ENCODE measurements around the gene STK11. TPM values are rescaled to one million over a fixed set of nuclear protein-coding genes. Genes with fewer than 3 reads are reported as not detected.
A peak's percentile ranks its signal among the peaks of the same experiment; 100 is the strongest.
"Not testable (repeated sequence)": the region's sequence is repeated elsewhere in the genome, so short reads cannot be mapped to it uniquely, and the experiment has no call there.

STK11 gene
- polyA plus RNA-seq, 6 donors from 2014 or later = 11.5 to 28.1 (median 15.7) TPM

DNA sequence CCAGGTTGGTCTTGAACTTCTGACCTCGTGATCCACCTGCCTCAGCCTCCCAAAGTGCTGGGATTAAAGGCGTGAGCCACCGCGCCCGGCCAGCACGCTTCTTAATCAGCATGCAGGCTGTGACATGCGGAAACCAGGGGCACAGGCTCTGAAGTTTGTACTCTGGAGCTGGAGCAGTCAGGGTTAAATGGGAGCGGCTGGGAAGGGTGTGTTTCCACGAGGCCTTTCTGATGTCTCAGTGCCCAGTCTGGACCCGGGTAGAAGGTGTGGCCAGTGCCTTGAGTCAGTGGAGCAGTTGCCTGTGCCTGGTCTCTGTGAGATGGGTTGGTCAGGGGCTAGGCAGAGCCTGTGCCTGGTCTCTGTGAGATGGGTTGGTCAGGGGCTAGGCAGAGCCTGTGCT lies 3.3 kb downstream of the STK11 start:
- not testable (repeated sequence) for H3K36me3 Mint-ChIP-seq; H3K9me3 Mint-ChIP-seq; H3K27ac Mint-ChIP-seq; H3K27me3 Mint-ChIP-seq; ATAC-seq (ENCODE audit: low read depth in 2 of 2); DNase-seq
- H3K4me3 Mint-ChIP-seq = peak overlapping the region; percentile 6 to 99 (median 50)
- peaks cover 28 to 55% (median 45%) of the 10 kb centered on the region in 3 donors for H3K4me1 Mint-ChIP-seq

DNA sequence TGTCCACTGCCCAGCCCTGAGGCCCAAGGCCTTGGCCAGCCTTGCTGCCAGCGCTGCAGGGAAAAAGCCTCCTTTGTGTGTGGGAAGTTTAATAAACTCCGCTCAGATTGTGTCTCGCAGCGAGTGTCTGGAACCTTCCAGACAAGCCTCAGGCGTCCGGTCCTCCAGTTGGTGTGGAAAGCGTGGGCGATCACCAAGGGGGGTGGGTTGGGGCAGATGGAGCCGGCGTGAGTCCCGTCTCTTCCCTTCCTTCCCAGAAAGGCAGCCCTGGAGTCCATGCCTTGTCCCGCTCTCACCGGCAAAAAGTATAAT lies 4.6 kb downstream of the STK11 start:
- H3K27me3 Mint-ChIP-seq = no peaks in the 10 kb centered on the region
- DNase-seq (no peak), ATAC-seq (ENCODE audit: low read depth in 2 of 2) (no peak)
- peak overlapping the region in 3 of 8 donors; percentile 15 to 37 (median 22) for H3K4me3 Mint-ChIP-seq
- no peaks in the 10 kb centered on the region for H3K36me3 Mint-ChIP-seq
- H3K4me1 Mint-ChIP-seq = peaks cover 32 to 56% (median 53%) of the 10 kb centered on the region in 3 donors
- no peak overlapping the region for H3K27ac Mint-ChIP-seq
- no peaks in the 10 kb centered on the region for H3K9me3 Mint-ChIP-seq

DNA sequence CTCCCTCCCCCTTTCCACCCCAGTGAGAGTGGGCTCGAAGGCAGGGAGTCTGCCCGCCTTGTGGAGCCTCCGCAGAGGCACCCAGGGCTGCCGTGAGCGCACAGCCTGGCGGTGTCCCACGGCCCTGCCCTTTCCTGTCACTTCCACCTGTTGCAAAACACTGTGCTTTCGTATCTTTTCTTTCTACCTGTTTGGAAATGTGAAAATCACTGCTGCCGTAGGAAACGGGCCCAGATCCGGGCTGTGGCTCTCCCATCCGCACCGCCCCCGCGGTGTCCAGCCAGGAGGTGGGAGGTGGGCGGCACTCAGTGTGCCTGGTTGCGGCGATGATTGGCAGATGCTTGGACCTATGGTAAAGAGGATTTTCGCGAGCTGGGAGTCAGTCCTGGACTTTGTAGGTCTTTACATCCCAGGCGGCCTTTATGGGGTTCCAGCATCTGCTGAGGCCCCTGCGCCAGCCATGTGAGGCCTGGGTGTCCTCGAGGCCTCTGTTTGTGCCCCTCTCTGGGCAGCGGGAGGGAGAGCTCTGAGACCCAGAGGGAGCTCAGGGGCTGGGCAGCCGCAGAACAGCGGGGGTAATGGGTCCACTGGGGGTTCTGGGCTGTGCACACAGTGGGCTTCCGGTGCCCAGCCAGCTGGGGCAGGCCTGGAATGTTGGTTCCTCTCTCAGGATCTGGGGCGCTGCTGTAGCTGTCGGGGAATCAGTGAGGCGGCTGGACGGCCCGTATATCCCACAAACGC lies 6.1 kb downstream of the STK11 start:
- H3K27ac Mint-ChIP-seq = peak overlapping the region in 2 of 6 donors; percentile 15 to 53

DNA sequence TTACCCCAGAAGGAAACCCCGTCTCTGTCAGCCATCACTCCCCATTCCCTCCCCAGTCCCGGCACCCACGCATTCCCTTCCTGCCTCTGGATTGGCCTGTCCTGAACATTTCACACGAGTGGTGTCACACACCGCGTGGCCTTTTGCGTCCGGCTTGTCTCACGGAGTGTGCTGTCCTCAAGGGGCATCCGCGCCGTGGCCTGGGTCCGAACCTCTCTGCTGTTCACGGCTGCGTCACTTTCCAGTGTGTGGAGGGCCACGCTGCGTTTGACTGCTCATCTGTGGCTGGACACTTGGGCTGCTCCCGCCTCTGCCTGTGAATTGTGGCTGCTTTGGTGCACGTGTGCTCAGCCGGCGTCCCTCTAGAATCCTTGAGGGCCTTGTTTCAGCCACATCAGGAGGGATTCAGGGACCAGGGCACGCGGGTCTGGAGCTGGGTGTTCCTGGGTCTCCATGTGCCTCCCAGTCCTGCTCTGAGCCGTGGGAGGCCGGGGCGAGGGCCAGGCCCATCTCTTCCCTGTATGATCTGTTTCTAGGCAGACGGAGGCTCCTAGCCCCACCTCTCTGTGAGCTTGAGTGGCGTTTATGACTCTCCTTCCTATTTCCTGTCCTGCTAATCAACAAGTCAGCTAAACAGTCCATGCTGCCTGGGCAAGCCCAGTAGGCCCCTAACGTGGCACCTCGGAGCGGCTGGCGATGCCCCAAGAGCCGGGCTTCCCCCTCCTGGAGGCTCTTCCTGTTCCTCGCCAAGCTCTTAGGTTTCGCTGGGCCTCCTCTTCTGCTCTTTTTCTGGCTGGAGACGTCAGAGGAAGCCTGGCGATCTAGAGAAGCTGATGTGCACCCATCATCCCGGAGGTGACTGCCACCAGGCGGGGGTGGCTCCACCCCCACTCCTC lies 8.1 kb downstream of the STK11 start:
- ATAC-seq (ENCODE audit: low read depth in 2 of 2) = peak; percentile 94 to 95
- DNase-seq = peak; percentile 55
- Mint-ChIP-seq H3K9me3 (no peaks in the 10 kb centered on the region), H3K36me3 (no peaks in the 10 kb centered on the region), H3K27me3 (no peaks in the 10 kb centered on the region), H3K27ac (peak overlapping the region; percentile 90 to 98 (median 95)), H3K4me3 (peak overlapping the region; percentile 66 to 90 (median 77)), H3K4me1 (peaks cover 17 to 51% (median 39%) of the 10 kb centered on the region in 3 donors)

More for the DNA sequence above, 6.1 kb downstream of the STK11 start:
- peaks cover 27 to 61% (median 49%) of the 10 kb centered on the region in 3 donors for H3K4me1 Mint-ChIP-seq
- H3K36me3 Mint-ChIP-seq = no peaks in the 10 kb centered on the region
- peak overlapping the region in 2 of 8 donors; percentile 61 to 77 for H3K4me3 Mint-ChIP-seq
- DNase-seq (no peak), ATAC-seq (ENCODE audit: low read depth in 2 of 2) (no peak)
- H3K9me3 Mint-ChIP-seq = no peaks in the 10 kb centered on the region
- H3K27me3 Mint-ChIP-seq = no peaks in the 10 kb centered on the region

DNA sequence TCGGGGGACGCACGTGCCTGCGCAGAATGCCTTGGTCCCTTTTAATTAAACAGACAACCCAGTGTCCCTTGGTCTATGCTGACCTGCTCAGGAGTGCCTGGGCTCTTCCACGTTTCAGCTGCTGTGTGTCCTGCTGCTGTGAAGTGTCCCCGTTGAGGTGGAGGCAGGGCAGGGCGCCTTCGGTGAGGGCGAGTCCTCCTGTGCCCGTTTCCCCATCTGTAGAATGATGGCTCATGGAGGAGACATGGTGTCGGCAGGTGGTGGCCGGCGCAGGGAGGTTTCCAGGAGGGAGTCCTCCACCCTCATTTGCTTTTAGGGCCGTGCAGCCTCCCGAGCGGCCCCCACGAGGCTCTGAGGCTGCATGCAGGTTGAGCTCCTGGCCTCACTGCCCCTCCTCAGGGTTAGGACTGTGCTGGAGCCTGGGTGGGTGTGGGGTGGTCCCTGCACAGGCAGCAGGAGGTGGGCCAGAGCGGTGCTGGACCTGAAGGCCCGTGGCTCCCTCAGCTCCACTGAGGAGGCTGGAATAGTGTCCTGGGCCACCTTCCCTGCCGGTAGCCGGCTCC lies 8.8 kb downstream of the STK11 start:
- no peaks in the 10 kb centered on the region for H3K9me3 Mint-ChIP-seq
- H3K36me3 Mint-ChIP-seq = no peaks in the 10 kb centered on the region
- DNase-seq = no peak
- no peaks in the 10 kb centered on the region for H3K27me3 Mint-ChIP-seq
- H3K27ac Mint-ChIP-seq = peak overlapping the region in 4 of 6 donors; percentile 90 to 98 (median 95)
- peaks cover 17 to 48% (median 38%) of the 10 kb centered on the region in 3 donors for H3K4me1 Mint-ChIP-seq
- H3K4me3 Mint-ChIP-seq = peak overlapping the region in 6 of 8 donors; percentile 66 to 90 (median 77)
- no peak for ATAC-seq (ENCODE audit: low read depth in 2 of 2)

DNA sequence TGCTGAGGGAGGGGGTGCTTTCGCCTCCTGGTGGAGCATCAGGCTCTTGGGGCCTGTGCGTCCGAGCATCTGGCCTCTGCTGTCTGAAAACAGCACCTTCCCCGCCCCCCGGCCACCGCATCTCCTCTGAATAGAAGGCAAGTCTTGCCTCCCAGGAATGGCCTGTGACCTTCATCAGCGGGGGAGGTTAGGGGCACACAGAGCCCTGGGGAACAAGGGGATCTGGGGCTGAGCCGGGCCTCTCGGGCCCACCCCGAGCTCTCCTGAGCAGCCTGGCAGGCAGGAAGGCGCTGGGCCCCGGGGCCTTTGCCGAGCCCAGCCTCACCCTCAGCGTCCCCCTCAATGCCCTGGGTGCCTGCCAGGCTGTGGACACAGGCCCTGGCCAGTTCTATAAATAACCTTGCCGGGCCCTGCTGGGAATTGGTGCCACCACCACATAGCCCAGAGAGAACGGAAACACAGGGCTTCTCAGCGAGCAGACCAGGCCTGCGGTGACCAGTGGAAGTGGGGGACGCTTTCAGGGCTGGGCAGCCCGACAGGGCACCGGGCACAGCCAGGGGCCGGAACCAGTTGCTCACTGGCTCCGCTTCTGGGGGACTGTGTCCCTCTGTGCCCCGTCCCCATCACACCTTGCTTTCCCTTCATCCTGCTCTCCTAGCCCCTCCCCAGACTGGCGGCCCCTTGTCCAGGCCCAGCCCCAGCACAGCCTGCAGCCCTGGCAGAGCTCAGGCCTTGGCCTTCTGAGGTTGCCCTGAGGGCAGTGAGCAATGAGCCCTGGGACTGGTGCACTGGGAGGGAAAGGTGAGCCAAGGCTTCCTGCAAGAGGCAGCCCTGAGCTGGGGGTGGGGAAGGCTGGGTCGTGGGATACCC lies 9.5 kb downstream of the STK11 start:
- Mint-ChIP-seq H3K9me3 (no peaks in the 10 kb centered on the region), H3K27me3 (no peaks in the 10 kb centered on the region), H3K4me1 (peaks cover 17 to 43% (median 31%) of the 10 kb centered on the region in 3 donors), H3K27ac (peak overlapping the region in 3 of 6 donors; percentile 11 to 78 (median 23)), H3K36me3 (no peaks in the 10 kb centered on the region), H3K4me3 (no peak overlapping the region)
- DNase-seq (no peak), ATAC-seq (ENCODE audit: low read depth in 2 of 2) (no peak)

DNA sequence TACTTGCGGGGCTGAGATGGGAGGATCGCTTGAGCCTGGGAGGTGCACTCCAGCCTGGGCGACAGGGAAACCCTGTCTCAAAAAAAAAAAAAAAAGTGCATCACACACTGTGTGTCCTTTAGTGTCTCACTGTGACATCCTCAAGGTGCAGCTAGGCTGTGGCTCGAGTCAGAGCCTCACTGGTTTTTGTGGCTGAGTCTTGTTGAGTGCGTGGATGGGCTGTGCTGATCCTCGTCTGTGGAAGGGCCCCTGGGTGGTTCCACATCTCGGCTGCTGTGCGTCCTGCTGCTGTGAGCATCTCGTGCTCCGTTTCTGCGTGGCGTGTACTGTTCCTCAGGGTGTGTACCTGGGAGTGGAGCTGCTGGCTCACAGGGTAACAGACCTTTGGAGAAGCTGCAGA lies 11.2 kb downstream of the STK11 start:
- ATAC-seq (ENCODE audit: low read depth in 2 of 2) (no peak), DNase-seq (no peak)
- Mint-ChIP-seq H3K4me3 (no peak overlapping the region), H3K36me3 (no peaks in the 10 kb centered on the region), H3K9me3 (no peaks in the 10 kb centered on the region), H3K27ac (peak overlapping the region in 1 of 6 donors; percentile 49), H3K27me3 (no peaks in the 10 kb centered on the region), H3K4me1 (peaks cover 14 to 31% (median 20%) of the 10 kb centered on the region in 3 donors)

DNA sequence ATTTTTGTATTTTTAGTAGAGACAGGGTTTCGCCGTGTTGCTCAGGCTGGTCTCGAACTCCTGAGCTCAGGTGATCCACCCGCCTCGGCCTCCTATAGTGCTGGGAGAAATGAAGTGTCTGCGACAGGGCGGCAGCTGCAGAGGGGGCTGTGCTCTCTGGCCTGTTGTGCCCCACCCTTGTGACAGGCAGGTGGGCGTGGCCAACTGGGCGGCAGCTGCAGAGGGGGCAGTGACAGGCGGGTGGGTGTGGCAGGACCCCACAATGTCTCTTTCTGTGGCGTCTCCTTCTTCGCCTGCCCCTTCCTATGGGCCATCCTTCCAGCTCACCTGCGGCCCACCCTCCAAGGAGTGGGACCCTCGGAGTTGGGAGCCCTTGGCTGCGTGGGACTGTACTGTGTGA lies 11.8 kb downstream of the STK11 start:
- H3K27ac Mint-ChIP-seq = peak overlapping the region in 1 of 6 donors; percentile 49
- H3K9me3 Mint-ChIP-seq = no peaks in the 10 kb centered on the region
- H3K4me3 Mint-ChIP-seq = no peak overlapping the region
- peaks cover 12 to 27% (median 19%) of the 10 kb centered on the region in 3 donors for H3K4me1 Mint-ChIP-seq
- no peaks in the 10 kb centered on the region for H3K27me3 Mint-ChIP-seq
- DNase-seq = no peak
- no peaks in the 10 kb centered on the region for H3K36me3 Mint-ChIP-seq
- no peak for ATAC-seq (ENCODE audit: low read depth in 2 of 2)

DNA sequence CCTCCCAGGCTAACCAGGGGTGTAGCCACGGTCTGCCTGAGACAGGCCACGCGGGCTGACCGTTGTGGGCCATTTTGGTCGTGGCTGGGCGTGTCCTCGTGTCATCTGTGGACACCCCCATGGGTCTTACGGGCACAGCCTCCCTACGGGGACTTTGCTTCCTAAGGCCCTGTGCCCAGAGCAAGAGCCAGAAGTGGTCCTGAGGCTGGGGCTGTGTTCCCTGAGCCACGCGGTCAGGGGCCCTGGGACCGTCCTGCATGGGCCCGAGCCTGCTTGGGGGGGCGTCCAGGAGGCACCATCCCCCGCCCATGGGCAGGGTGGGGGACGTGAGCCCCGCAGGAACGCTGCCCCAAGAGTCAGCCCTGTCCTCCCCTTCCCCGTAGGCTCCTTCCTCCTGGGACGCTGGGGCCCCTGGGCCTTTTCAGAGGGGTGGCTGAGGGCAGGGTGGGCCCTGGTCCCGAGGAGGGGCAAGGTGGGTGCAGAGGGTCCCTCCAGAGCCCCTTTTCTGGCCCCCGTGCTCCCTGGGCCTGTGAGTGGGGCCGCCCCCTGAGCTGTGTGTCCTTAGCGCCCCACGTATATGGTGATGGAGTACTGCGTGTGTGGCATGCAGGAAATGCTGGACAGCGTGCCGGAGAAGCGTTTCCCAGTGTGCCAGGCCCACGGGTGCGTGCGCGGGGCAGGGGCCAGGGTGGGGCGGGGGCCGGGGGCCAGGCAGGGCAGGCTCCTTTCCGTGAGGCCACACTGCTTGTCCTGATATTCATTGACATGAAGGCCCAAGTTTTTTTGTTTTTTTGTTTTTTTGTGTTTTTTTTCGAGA lies 13.4 kb downstream of the STK11 start:
- Mint-ChIP-seq H3K9me3 (no peaks in the 10 kb centered on the region), H3K4me3 (no peak overlapping the region), H3K27ac (no peak overlapping the region), H3K4me1 (peaks cover 4 to 18% (median 11%) of the 10 kb centered on the region in 3 donors), H3K36me3 (no peaks in the 10 kb centered on the region), H3K27me3 (no peaks in the 10 kb centered on the region)
- ATAC-seq (ENCODE audit: low read depth in 2 of 2) (no peak), DNase-seq (no peak)

DNA sequence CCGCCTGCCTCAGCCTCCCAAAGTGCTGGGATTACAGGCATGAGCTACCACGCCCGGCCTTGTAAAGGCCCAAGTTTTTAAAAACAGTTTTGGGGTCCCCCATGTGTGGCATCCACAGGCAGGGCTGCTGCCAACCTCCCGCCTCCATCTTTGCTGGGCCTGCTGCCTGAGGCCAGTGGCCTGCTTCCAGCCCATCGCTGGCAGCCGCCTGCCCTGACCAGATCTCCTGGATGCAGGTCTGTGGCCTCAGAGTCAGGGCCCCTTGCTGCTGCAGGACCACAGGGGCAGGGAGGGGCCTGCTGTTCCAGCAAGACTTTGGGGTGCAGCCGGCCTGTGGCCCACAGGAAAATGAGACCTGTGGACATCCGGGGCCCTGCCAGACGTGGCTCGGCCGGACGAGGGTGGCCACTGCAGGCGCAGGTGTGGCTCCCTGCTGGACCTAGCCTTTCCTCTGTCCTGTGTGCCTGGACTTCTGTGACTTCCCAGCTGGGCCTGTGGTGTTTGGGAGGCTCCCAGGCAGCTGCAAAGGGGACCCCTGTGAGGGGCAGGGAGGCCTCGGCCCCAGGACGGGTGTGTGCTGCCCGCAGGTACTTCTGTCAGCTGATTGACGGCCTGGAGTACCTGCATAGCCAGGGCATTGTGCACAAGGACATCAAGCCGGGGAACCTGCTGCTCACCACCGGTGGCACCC lies 14.4 kb downstream of the STK11 start:
- no peak for DNase-seq
- ATAC-seq (ENCODE audit: low read depth in 2 of 2) = no peak
- Mint-ChIP-seq H3K4me3 (peak overlapping the region in 1 of 8 donors; percentile 47), H3K36me3 (no peaks in the 10 kb centered on the region), H3K9me3 (no peaks in the 10 kb centered on the region), H3K27ac (no peak overlapping the region), H3K27me3 (no peaks in the 10 kb centered on the region), H3K4me1 (peaks cover 0 to 13% (median 5%) of the 10 kb centered on the region in 3 donors)

DNA sequence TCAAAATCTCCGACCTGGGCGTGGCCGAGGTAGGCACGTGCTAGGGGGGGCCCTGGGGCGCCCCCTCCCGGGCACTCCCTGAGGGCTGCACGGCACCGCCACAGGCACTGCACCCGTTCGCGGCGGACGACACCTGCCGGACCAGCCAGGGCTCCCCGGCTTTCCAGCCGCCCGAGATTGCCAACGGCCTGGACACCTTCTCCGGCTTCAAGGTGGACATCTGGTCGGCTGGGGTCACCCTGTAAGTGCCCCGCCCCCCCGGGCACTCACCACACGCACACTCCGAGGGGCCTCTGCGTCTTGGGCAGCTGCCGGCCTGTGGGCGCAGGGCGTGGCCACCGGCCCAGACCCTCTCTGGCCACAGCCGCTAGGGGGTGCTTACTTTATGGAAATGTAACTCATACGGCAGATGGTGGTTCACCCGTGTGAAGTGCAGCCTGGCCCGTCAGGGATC lies 14.9 kb downstream of the STK11 start:
- Mint-ChIP-seq H3K36me3 (no peaks in the 10 kb centered on the region), H3K27me3 (no peaks in the 10 kb centered on the region)

More for the DNA sequence above, 14.9 kb downstream of the STK11 start:
- Mint-ChIP-seq H3K4me1 (peaks cover 0 to 13% (median 5%) of the 10 kb centered on the region in 3 donors), H3K27ac (no peak overlapping the region), H3K9me3 (no peaks in the 10 kb centered on the region), H3K4me3 (no peak overlapping the region)
- ATAC-seq (ENCODE audit: low read depth in 2 of 2) (no peak), DNase-seq (no peak)
